H1 (cell line): ENCODE measurements around the gene PEAK3. TPM values are rescaled to one million over a fixed set of nuclear protein-coding genes. Genes with fewer than 3 reads are reported as not detected.
A peak's percentile ranks its signal among the peaks of the same experiment; 100 is the strongest.

Experiments used
- CTCF ChIA-PET: fragments of 300-600 bp; sonication (Branson Sonifier 250); formaldehyde crosslinking; loops from one replicate; lab custom pipeline; 2021; ENCODE audit not compliant: partially characterized antibody; lab: Charles Lee
- POLR2A ChIA-PET: fragments of 300-600 bp; sonication (Branson Sonifier 250); formaldehyde crosslinking; loops from one replicate; lab custom pipeline; 2021; ENCODE audit warnings: inconsistent platforms; ENCODE audit not compliant: partially characterized antibody; lab: Charles Lee
- DNase-seq, 2 experiments: peaks; one replicate each; pipeline versions ENCODE4 v3.0.0 to v3.0.0-alpha.2; 2010 to 2022; ENCODE audit warnings: low spot score in 2 of 2, low read depth in 1 of 2, mixed read lengths in 1 of 2
- FAIRE-seq: peaks from 2 replicates; lab custom pipeline; 2011; peaks lifted over from hg19 to GRCh38; lab: Jason Lieb, UNC
- H2AFZ ChIP-seq: 2 replicates; pipeline ENCODE4 v1.8.1; 2012; ENCODE audit warnings: low read length, inconsistent platforms
- H2AK5ac ChIP-seq: 2 replicates; pipeline ENCODE4 v1.6.1; 2013; ENCODE audit warnings: low read depth, low read length
- H2BK120ac ChIP-seq: replicated peaks from 2 replicates; pipeline ENCODE3; 2013; ENCODE audit warnings: low read depth, low read length, inconsistent platforms
- H2BK12ac ChIP-seq: 2 replicates; pipeline ENCODE4 v1.6.1; 2013; ENCODE audit warnings: low read depth, low read length
- H2BK15ac ChIP-seq: 2 replicates; pipeline ENCODE4 v1.6.1; 2013; ENCODE audit warnings: low read length
- H2BK20ac ChIP-seq: 2 replicates; pipeline ENCODE4 v1.6.1; 2013; ENCODE audit warnings: low read length
- H2BK5ac ChIP-seq: 2 replicates; pipeline ENCODE4 v1.6.1; 2013; ENCODE audit warnings: low read depth, low read length
- H3K14ac ChIP-seq: 2 replicates; pipeline ENCODE4 v1.6.1; 2013; ENCODE audit warnings: inconsistent platforms; ENCODE audit not compliant: insufficient read length
- H3K18ac ChIP-seq: 2 replicates; pipeline ENCODE4 v1.6.1; 2013; ENCODE audit warnings: low read length; ENCODE audit errors: extremely low read depth
- H3K23ac ChIP-seq: 2 replicates; pipeline ENCODE4 v1.6.1; 2013; ENCODE audit warnings: inconsistent platforms; ENCODE audit not compliant: insufficient read length
- H3K23me2 ChIP-seq: 2 replicates; pipeline ENCODE4 v1.6.1; 2013; ENCODE audit warnings: low read depth, low read length
- H3K27ac ChIP-seq: 2 replicates; pipeline ENCODE4 v1.6.1; 2011; ENCODE audit warnings: low read depth, low read length, inconsistent platforms
- H3K27me3 ChIP-seq, 4 experiments: replicated peaks in 1 of 4; 1 replicate in 1 of 4; 2 replicates in 3 of 4; pipeline versions ENCODE4 v1.6.1 to v1.8.1; 2011 to 2013; ENCODE audit warnings: low read length in 3 of 4, mild to moderate bottlenecking in 3 of 4, inconsistent platforms in 2 of 4, mixed read lengths in 2 of 4, moderate library complexity in 1 of 4; ENCODE audit not compliant: control insufficient read depth in 3 of 4, insufficient read depth in 3 of 4; ENCODE audit errors: extremely low read depth in 1 of 4
- H3K36me3 ChIP-seq, 4 experiments: 2 replicates each; pipeline versions ENCODE4 v1.6.1 to v1.8.1; 2011 to 2013; ENCODE audit warnings: mild to moderate bottlenecking in 4 of 4, low read length in 3 of 4, moderate library complexity in 2 of 4, control low read depth in 1 of 4, inconsistent platforms in 1 of 4; ENCODE audit not compliant: insufficient read depth in 4 of 4, control insufficient read depth in 2 of 4
- H3K4ac ChIP-seq: replicated peaks from 2 replicates; pipeline ENCODE3; 2013; ENCODE audit warnings: low read length, low read depth, mixed read lengths, inconsistent platforms; ENCODE audit not compliant: insufficient read length
- H3K4me1 ChIP-seq, 4 experiments: replicated peaks in 1 of 4; 1 replicate in 1 of 4; 2 replicates in 3 of 4; pipeline versions ENCODE4 v1.6.1 to v1.8.1; 2011 to 2013; ENCODE audit warnings: low read length in 3 of 4, inconsistent platforms in 2 of 4, mixed read lengths in 1 of 4; ENCODE audit not compliant: insufficient read depth in 4 of 4, control insufficient read depth in 3 of 4
- H3K4me2 ChIP-seq, 2 experiments: 2 replicates each; pipeline versions ENCODE4 v1.6.1 to v1.8.1; 2011 to 2013; ENCODE audit warnings: low read depth in 2 of 2, low read length in 2 of 2, control low read depth in 1 of 2, inconsistent platforms in 1 of 2, mild to moderate bottlenecking in 1 of 2; ENCODE audit not compliant: insufficient read depth in 1 of 2
- H3K4me3 ChIP-seq, 4 experiments: fragments of 200-600, 300-600 bp in 1 of 4; sonication (generic), shearing (Covaris generic), sonication (Bioruptor Twin) in 1 of 4; 2 replicates each; pipeline versions ENCODE4 v1.5.1 to v1.8.1; 2011 to 2016; ENCODE audit warnings: low read length in 4 of 4, low read depth in 3 of 4, control low read depth in 2 of 4, inconsistent platforms in 2 of 4, mild to moderate bottlenecking in 2 of 4, mixed read lengths in 1 of 4, moderate library complexity in 1 of 4; ENCODE audit not compliant: insufficient read depth in 2 of 4; ENCODE audit errors: extremely low read depth in 1 of 4
- H3K56ac ChIP-seq: replicated peaks from 2 replicates; pipeline ENCODE3; 2013; ENCODE audit warnings: low read depth, mild to moderate bottlenecking, mixed read lengths, low read length, inconsistent platforms; ENCODE audit not compliant: insufficient read length
- H3K79me1 ChIP-seq: 2 replicates; pipeline ENCODE4 v1.6.1; 2013; ENCODE audit warnings: low read depth, low read length, control low read depth
- H3K79me2 ChIP-seq, 2 experiments: 2 replicates each; pipeline versions ENCODE4 v1.6.1 to v1.8.1; 2012 to 2013; ENCODE audit warnings: low read length in 2 of 2, mild to moderate bottlenecking in 2 of 2, inconsistent platforms in 1 of 2; ENCODE audit not compliant: insufficient read depth in 2 of 2, control insufficient read depth in 1 of 2
- H3K9ac ChIP-seq, 4 experiments: replicated peaks in 1 of 4; 1 replicate in 1 of 4; 2 replicates in 3 of 4; pipeline versions ENCODE4 v1.6.1 to v1.8.1; 2011 to 2013; ENCODE audit warnings: low read depth in 3 of 4, low read length in 3 of 4, control low read depth in 2 of 4, mild to moderate bottlenecking in 2 of 4, moderate library complexity in 2 of 4, inconsistent platforms in 1 of 4; ENCODE audit errors: extremely low read depth in 1 of 4
- H3K9me3 ChIP-seq, 2 experiments: 2 replicates each; pipeline versions ENCODE4 v1.6.1 to v1.8.1; 2012 to 2013; ENCODE audit warnings: mild to moderate bottlenecking in 2 of 2, moderate library complexity in 2 of 2, control low read depth in 1 of 2, inconsistent platforms in 1 of 2, low read depth in 1 of 2, low read length in 1 of 2, mixed read lengths in 1 of 2; ENCODE audit not compliant: insufficient read depth in 2 of 2
- H4K20me1 ChIP-seq, 2 experiments: replicated peaks in 1 of 2; 2 replicates each; pipeline versions ENCODE3 to v1.8.1; 2011 to 2013; ENCODE audit warnings: inconsistent platforms in 2 of 2, low read length in 2 of 2, mild to moderate bottlenecking in 1 of 2; ENCODE audit not compliant: insufficient read depth in 2 of 2, control insufficient read depth in 1 of 2
- H4K5ac ChIP-seq: 2 replicates; pipeline ENCODE4 v1.6.1; 2013; ENCODE audit warnings: low read length, low read depth, mixed read lengths, inconsistent platforms; ENCODE audit not compliant: insufficient read length
- H4K8ac ChIP-seq: 2 replicates; pipeline ENCODE4 v1.8.0; 2013; ENCODE audit warnings: mild to moderate bottlenecking, moderate library complexity, low read length, inconsistent platforms; ENCODE audit not compliant: insufficient read depth; ENCODE audit errors: extremely low read depth
- H4K91ac ChIP-seq: replicated peaks from 2 replicates; pipeline ENCODE3; 2013; ENCODE audit warnings: low read length, mixed read lengths, inconsistent platforms; ENCODE audit not compliant: insufficient read length
- BCL11A ChIP-seq, 2 experiments: IDR thresholded peaks; one replicate each; pipeline ENCODE4 v1.6.1; 2011; ENCODE audit warnings: low read depth in 2 of 2, low read length in 2 of 2, mild to moderate bottlenecking in 2 of 2
- CBX8 ChIP-seq: fragments of 300-800, 300-1000 bp; sonication (generic); IDR thresholded peaks from 2 replicates; pipeline ENCODE4 v1.7.1; 2016; ENCODE audit warnings: low read depth, low read length, borderline replicate concordance
- CHD2 ChIP-seq: IDR thresholded peaks from 2 replicates; pipeline ENCODE4 v1.6.1; 2012; ENCODE audit warnings: low read length, improper control_type of control experiment
- EGR1 ChIP-seq: IDR thresholded peaks from 2 replicates; pipeline ENCODE4 v1.6.1; 2011; ENCODE audit warnings: low read depth, low read length, borderline replicate concordance
- EZH2 ChIP-seq: fragments of 200-600 bp; sonication (generic); IDR thresholded peaks from 2 replicates; pipeline ENCODE4 v1.7.1; 2012; ENCODE audit warnings: low read depth, mild to moderate bottlenecking, moderate library complexity, low read length, inconsistent platforms; ENCODE audit not compliant: severe bottlenecking
- RXRA ChIP-seq: IDR thresholded peaks from 2 replicates; pipeline ENCODE4 v1.6.1; 2011; ENCODE audit warnings: low read depth, mild to moderate bottlenecking, low read length, moderate library complexity; ENCODE audit not compliant: insufficient read depth
- SRF ChIP-seq: IDR thresholded peaks from 2 replicates; pipeline ENCODE4 v1.6.1; 2011; ENCODE audit warnings: mild to moderate bottlenecking, low read depth, low read length, moderate library complexity
- SUZ12 ChIP-seq: fragments of 200-600 bp; sonication (generic); IDR thresholded peaks from 2 replicates; pipeline ENCODE4 v1.6.1; 2012; ENCODE audit warnings: mild to moderate bottlenecking, inconsistent platforms, low read length, moderate library complexity, mixed read lengths
- WGBS, 2 experiments: shearing (Covaris generic) in 1 of 2; methylation state at CpG; one replicate each; pipeline versions ENCODE4 v1.1.6 to v1.1.7; 2013 to 2015; ENCODE audit warnings: low lambda C conversion rate in 2 of 2, mixed read lengths in 2 of 2, inconsistent platforms in 1 of 2, low coverage in 1 of 2, missing lambda C conversion rate in 1 of 2; ENCODE audit not compliant: insufficient replicate concordance in 2 of 2, insufficient coverage in 1 of 2, insufficient read length in 1 of 2; ENCODE audit errors: extremely low coverage in 1 of 2, missing lambda C conversion rate in 1 of 2; 5-methylcytosine and 5-hydroxymethylcytosine counted together
- polyA plus RNA-seq, 7 experiments: library from polyadenylated mRNA; depleted of rRNA in 3 of 7; stranded (reverse) in 5 of 7; unstranded in 2 of 7; fragments of >200 nt in 5 of 7; fragments of 200-250 nt in 2 of 7; gene quantifications; 1 replicate in 5 of 7; 2 replicates in 1 of 7; 4 replicates in 1 of 7; pipeline versions ENCODE4 v1.2.1 to v1.2.3, GENCODE V29; 2011 to 2013; ENCODE audit warnings: missing spikeins in 2 of 7, mixed read lengths in 2 of 7
- total RNA-seq: library from RNA; stranded (reverse); fragmentation: NEBNext Ultra II Directional; extraction: Animal tissue kit (Norgen Biotek cat#: 25700); gene quantifications from 2 replicates; pipeline ENCODE4 v1.2.1, GENCODE V29; 2021
- TF ChIP-seq, protein P1 (sequence below), 3 experiments: IDR thresholded peaks; 1 replicate in 2 of 3; 2 replicates in 1 of 3; pipeline versions ENCODE4 v1.5.1 to v1.6.1; 2011; ENCODE audit warnings: low read length in 3 of 3, mild to moderate bottlenecking in 3 of 3, inconsistent platforms in 2 of 3, low read depth in 1 of 3, moderate library complexity in 1 of 3; ENCODE audit not compliant: insufficient read depth in 1 of 3; ENCODE audit errors: control extremely low read depth in 1 of 3
- TF ChIP-seq, protein P2 (sequence below): IDR thresholded peaks from 2 replicates; pipeline ENCODE4 v1.6.1; 2012; ENCODE audit warnings: inconsistent platforms

Gene PEAK3
- total and polyA plus RNA-seq, 2 of the 8 experiments (the other 6 are each of a cell fraction or from before 2014, with no cell fraction given), result not detected

DNA sequence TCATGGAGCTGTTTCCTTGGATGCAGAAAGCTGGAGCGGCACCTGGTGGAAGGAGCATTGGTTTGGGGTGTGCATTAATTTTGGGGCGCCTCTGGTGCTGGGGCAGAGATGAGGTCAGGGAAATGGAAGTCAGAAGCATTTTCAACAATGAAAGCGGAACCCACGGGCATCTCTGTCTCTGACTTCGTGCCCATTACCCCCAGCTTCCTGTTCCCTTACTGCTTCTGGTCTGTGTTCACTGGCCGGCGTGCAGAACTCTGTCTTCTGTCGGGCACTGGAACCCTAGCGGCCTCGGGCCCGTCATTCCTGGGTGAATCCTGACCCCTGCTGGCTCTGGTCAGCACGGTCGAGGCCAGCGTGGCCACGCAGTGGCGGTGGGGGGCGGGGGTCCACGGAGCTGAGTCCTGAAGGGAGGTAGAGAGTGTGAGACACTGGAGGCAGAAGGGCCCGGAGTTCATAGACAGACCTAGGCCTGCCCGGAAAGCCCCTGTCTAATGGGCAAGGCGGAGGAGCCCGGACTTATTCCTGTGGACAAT is 33.9 kb upstream of the PEAK3 start:
- Histone ChIP-seq H3K36me3 (no peaks in the 10 kb centered on the region), H2BK12ac (no peak overlapping the region), H3K4me2 (no peak overlapping the region), H2AFZ (0 out of 2 replicates have a peak overlapping the region, but pooled peaks have one; percentile 7), H3K4me1 (peaks cover 0 to 4% (median under 1%) of the 10 kb centered on the region in 4 experiments; a peak in 4 of 7 replicates), H2BK20ac (no peak overlapping the region), H4K5ac (no peak overlapping the region), H3K4me3 (no peak overlapping the region; a peak in 1 of 8 replicates), H2BK15ac (no peak overlapping the region), H3K14ac (no peak overlapping the region), H3K9me3 (no peaks in the 10 kb centered on the region), H3K9ac (no peak overlapping the region), H3K18ac (no peak overlapping the region; the same call in 1 of the 2 replicates), H3K23ac (no peak overlapping the region), H4K91ac (no peak overlapping the region), H3K23me2 (no peaks in the 10 kb centered on the region), H3K27me3 (no peaks in the 10 kb centered on the region), H4K20me1 (no peaks in the 10 kb centered on the region), H2AK5ac (no peak overlapping the region), H3K27ac (no peak overlapping the region), H3K79me2 (no peaks in the 10 kb centered on the region), H3K79me1 (no peaks in the 10 kb centered on the region), H2BK120ac (no peak overlapping the region), H2BK5ac (no peak overlapping the region), H3K56ac (no peak overlapping the region), H3K4ac (no peak overlapping the region), H4K8ac (no peak overlapping the region; the same call in 1 of the 2 replicates)
- WGBS, 2 experiments, result 44% methylated on average over 22 of the region's 22 CpGs; no CpG with 5 or more reads in 1 of the 2 experiments
- CTCF ChIA-PET, result interaction anchor here (0.7 to 9.8 kb wide), 46 partner anchors 9 to 386 kb away, joined by 3 to 106 read pairs (median 6); partner anchors contain the start of genes AMH, JSRP1, LSM7 and PLEKHJ1
- peak in 1 of 2 experiments; percentile 86 for DNase-seq
- POLR2A ChIA-PET, result interaction anchor here (0.6 to 4.1 kb wide), 18 partner anchors 10 to 160 kb away, joined by 3 to 29 read pairs (median 4); partner anchors contain the start of genes AMH, GADD45B, LSM7 and PLEKHJ1
- no peak for FAIRE-seq
- TF ChIP-seq, protein P1, sequence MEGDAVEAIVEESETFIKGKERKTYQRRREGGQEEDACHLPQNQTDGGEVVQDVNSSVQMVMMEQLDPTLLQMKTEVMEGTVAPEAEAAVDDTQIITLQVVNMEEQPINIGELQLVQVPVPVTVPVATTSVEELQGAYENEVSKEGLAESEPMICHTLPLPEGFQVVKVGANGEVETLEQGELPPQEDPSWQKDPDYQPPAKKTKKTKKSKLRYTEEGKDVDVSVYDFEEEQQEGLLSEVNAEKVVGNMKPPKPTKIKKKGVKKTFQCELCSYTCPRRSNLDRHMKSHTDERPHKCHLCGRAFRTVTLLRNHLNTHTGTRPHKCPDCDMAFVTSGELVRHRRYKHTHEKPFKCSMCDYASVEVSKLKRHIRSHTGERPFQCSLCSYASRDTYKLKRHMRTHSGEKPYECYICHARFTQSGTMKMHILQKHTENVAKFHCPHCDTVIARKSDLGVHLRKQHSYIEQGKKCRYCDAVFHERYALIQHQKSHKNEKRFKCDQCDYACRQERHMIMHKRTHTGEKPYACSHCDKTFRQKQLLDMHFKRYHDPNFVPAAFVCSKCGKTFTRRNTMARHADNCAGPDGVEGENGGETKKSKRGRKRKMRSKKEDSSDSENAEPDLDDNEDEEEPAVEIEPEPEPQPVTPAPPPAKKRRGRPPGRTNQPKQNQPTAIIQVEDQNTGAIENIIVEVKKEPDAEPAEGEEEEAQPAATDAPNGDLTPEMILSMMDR (IDR thresholded peaks at IDR 0.05; ENCODE audit: control extremely low read depth in 1 of 3, insufficient read depth in 1 of 3, low read depth in 1 of 3, low read length in 3 of 3), result peak; percentile 85 to 93 (median 88)
- no peak for TF ChIP-seq EGR1
- TF ChIP-seq, protein P2, sequence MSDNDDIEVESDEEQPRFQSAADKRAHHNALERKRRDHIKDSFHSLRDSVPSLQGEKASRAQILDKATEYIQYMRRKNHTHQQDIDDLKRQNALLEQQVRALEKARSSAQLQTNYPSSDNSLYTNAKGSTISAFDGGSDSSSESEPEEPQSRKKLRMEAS, result peak; percentile 42; the same call in 1 of the 2 replicates
- no peak for TF ChIP-seq SRF
- no peak for TF ChIP-seq CBX8
- TF ChIP-seq EZH2, result no peak
- no peak for TF ChIP-seq RXRA
- no peak for TF ChIP-seq CHD2
- TF ChIP-seq SUZ12, result no peak
- no peak for TF ChIP-seq BCL11A (IDR thresholded peaks at IDR 0.05; ENCODE audit: low read depth in 2 of 2, low read length in 2 of 2)
